AG20443 (cell line): ENCODE data around the gene DCC.
"Not testable (repeated sequence)": the region's sequence is repeated elsewhere in the genome, so short reads cannot be mapped to it uniquely, and the experiment has no call there.

Experiments
- DNase-seq: peaks from one replicate; pipeline ENCODE4 v3.0.0; 2012; ENCODE audit warnings: low spot score, mixed read lengths

The DCC gene

GRCh38 chr18:52352920-52353319 is 12.9 kb downstream of the DCC start:
- DNase-seq, result no peak

GRCh38 chr18:52353589-52353988 is 13.6 kb downstream of the DCC start:
- no peak for DNase-seq

- DNase-seq, result no peak
These were observed 23.9 kb downstream of the DCC start for GRCh38 chr18:52363861-52364260.

- not testable (repeated sequence) for DNase-seq
These were observed 26.9 kb downstream of the DCC start for GRCh38 chr18:52366851-52367250.

- no peak for DNase-seq
These were observed 28.2 kb downstream of the DCC start for GRCh38 chr18:52367953-52368742.

GRCh38 chr18:52370841-52371240 is 30.8 kb downstream of the DCC start:
- DNase-seq, result no peak

- DNase-seq, result no peak
These were observed 36.1 kb downstream of the DCC start for GRCh38 chr18:52376104-52376503.

- no peak for DNase-seq
These were observed 37.1 kb downstream of the DCC start for GRCh38 chr18:52377094-52377493.

- no peak for DNase-seq
These were observed 46.3 kb downstream of the DCC start for GRCh38 chr18:52386306-52386705.

GRCh38 chr18:52387175-52387574 is 47.2 kb downstream of the DCC start:
- no peak for DNase-seq

- no peak for DNase-seq
These were observed 52.0 kb downstream of the DCC start for GRCh38 chr18:52391810-52392559.

- no peak for DNase-seq
These were observed 54.6 kb downstream of the DCC start for GRCh38 chr18:52394602-52395001.

GRCh38 chr18:52395146-52395852 is 55.3 kb downstream of the DCC start:
- no peak for DNase-seq

GRCh38 chr18:52401236-52401635 is 61.2 kb downstream of the DCC start:
- DNase-seq, result no peak

GRCh38 chr18:52402814-52403213 is 62.8 kb downstream of the DCC start:
- no peak for DNase-seq

- DNase-seq, result no peak
These were observed 63.5 kb downstream of the DCC start for GRCh38 chr18:52403291-52404021.

GRCh38 chr18:52408800-52409302 is 68.9 kb downstream of the DCC start:
- DNase-seq, result no peak

- no peak for DNase-seq
These were observed 69.7 kb downstream of the DCC start for GRCh38 chr18:52409727-52410126.

GRCh38 chr18:52415131-52415530 is 75.1 kb downstream of the DCC start:
- DNase-seq, result no peak

- DNase-seq, result no peak
These were observed 83.1 kb downstream of the DCC start for GRCh38 chr18:52422985-52423601.

GRCh38 chr18:52426041-52426440 is 86.0 kb downstream of the DCC start:
- DNase-seq, result no peak
